Kidney tubule cell (primary cell): ENCODE measurements around the gene KRTAP10-12.
"Not testable (repeated sequence)": the region's sequence is repeated elsewhere in the genome, so short reads cannot be mapped to it uniquely, and the experiment has no call there.

Experiments
- DNase-seq: peaks from one replicate; pipeline ENCODE4 v3.0.0-alpha.2; 2018; ENCODE audit warnings: low spot score

The KRTAP10-12 gene, protein sequence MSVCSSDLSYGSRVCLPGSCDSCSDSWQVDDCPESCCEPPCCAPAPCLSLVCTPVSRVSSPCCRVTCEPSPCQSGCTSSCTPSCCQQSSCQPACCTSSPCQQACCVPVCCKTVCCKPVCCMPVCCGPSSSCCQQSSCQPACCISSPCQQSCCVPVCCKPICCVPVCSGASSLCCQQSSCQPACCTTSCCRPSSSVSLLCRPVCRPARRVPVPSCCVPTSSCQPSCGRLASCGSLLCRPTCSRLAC

GRCh38 chr21:44697172-44697810 lies at the start of gene KRTAP10-12:
Gene KRTAP10-12 (plus strand): TSS chr21:44697172. CDS start chr21:44697202, 30 bp downstream.
- not testable (repeated sequence) for DNase-seq

DNA sequence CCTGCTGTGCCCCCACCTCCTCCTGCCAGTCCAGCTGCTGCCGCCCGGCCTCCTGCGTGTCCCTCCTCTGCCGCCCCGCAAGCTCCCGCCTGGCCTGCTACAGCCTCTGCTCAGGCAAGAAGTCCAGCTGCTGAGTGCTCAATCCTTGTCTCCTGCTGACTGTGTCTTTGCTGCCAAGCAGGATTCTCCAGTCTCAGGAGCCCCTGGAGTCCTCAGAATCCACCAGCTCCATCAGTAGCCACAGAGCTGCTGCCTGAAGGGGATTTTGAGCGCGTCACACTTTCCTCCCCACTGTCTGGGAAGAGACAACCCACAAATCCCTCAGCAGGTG lies 49.8 kb upstream of the KRTAP10-12 start:
- DNase-seq, result no peak

GRCh38 chr21:44648557-44649311 lies 48.2 kb upstream of the KRTAP10-12 start:
- no peak for DNase-seq

GRCh38 chr21:44649521-44650100 lies 47.4 kb upstream of the KRTAP10-12 start:
- no peak for DNase-seq

- DNase-seq, result no peak
Observed at GRCh38 chr21:44650265-44650972, 46.6 kb upstream of the KRTAP10-12 start.

DNA sequence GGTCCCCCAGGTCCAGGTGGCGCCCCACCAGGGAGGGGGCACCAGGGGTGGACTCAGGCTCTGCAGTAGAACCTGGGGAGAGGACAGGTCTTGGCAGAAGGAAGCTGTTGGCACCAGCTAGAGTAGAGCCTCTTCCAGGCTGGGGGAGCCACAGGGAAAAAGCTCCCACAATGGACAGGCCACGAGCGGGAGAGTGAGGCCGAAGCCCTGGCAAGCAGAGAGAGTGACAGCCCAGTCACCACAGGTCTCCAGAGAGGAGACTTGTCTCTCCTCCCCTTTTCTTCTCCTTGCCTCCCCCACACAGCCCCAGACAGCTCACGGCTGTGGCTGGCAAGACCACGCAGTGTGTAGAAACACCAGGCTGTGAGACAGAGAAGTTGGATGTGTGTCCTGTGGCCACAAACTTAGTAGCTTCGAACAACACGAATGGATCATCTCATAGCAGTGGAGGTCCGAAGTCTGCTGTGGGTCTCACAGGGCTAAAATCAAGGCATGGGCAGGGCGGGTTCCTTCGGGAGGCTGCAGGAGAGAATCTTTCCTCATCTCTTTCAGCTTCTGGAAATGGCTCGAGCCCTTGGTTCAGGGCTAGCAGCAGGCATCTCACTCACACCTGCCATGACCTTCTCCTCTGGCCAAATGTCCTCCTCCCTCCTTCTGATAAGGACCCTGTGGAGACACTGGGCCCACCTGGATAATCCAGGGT lies 45.8 kb upstream of the KRTAP10-12 start:
- no peak for DNase-seq

DNA sequence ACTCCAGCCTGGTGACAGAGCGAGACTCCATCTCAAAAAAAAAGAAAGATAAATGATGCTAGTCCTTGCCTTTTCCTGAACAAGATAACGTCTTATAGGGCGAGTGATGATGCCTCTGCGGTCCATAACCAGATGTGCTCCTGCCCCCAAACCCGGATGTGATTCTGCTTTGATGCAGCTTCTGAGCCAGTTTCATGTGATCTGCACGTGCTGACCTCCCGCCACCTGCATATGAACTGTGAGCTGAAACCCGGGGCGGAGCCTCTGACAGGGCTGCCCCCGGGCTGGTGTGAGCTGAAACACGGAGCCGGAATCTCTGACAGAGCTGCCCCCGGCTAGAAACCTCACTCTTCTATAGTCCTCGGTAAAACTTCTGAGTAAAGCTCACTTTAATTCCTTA lies 43.8 kb upstream of the KRTAP10-12 start:
- DNase-seq, result no peak

DNA sequence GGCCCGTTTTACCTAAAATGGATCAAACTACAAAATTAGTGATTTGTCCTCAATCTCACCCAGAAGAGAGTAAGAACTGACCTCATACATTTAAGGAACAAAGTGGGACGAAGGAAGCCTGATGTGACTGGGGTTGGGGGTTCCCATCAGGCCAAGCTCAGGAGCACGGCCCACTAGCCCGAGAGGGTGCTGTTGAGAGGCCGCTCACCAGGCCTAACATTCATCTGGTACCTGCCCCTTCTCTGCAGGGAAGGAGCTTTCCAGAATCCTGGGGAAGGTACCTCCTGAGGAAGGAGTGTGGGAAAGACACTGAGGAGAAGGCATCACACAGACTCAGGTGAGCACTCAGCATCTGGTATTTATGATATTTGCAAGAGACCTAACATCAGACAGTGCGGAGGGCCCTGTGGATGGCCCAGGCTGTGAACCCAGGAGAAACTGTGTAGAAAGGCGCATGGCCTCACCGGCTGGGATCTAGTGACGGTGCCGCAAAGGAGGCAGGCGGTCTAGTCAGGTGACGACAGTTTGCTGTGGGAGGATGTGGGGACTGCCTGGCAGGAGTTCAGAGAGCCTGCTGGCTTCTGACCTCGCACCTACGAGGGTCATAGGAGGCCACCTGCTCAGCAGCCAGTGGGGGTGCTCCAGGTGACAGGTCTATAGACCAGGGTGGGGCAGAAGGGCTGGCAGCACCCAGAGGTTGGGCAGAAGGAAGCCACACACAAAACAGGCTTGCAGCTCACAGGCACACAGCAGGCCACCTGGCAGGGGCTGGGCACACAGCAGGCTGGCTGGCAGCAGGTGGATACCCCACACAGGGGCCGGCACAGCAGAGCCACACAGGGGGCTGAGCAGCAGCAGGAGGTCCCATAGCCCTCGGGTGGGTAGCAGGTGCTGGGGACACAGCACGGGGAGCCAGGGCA lies 43.1 kb upstream of the KRTAP10-12 start:
- no peak for DNase-seq

GRCh38 chr21:44654576-44655175 lies 42.3 kb upstream of the KRTAP10-12 start, which contains the start of gene KRTAP12-4:
Gene KRTAP12-4 (minus strand): TSS chr21:44654659. CDS start chr21:44654614, 45 bp downstream.
- no peak for DNase-seq

GRCh38 chr21:44656868-44657267 lies 40.1 kb upstream of the KRTAP10-12 start:
- no peak for DNase-seq

DNA sequence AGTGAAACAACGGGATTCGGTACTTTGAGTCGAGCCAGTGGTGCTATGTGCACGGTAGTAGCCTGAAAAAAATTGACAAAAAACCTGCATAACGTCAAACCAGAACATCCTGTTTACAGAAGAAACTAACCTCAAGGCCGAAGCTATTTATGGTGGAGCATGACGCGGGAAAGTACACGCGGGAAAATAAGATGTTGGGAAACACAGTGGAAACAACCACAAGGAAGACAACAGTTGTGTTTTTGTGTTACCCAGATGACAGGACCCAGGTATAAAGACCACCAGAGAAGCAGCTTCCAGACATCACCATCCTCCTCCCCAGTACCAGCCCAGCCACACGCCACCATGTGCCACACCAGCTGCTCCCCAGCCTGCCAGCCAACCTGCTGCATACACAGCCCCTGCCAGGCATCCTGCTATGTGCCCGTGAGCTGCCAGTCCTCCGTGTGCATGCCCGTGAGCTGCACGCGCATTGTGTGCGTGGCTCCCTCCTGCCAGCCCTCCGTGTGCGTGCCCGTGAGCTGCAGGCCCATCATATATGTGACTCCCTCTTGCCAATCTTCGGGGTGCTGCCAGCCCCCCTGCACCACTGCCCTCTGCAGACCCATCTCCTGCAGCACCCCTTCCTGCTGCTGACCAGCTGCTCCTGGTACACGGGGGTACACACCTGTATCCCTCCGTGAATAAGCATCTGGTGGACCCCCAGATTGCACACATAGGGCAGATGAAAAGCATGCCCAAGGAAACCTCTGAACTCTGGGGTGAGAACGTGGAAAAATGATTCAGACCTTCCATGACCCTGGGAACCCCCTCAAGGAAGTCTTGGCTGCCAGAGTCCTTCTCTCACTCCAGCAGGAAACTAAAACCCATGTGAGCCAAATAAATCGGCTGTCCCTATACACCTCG lies 39.1 kb upstream of the KRTAP10-12 start, which contains the start of gene KRTAP12-3:
Gene KRTAP12-3, plus strand, starts transcription at position 298 of the 906 bp plus-strand sequence. Its CDS starts 48 bp downstream, at position 346.
- no peak for DNase-seq

DNA sequence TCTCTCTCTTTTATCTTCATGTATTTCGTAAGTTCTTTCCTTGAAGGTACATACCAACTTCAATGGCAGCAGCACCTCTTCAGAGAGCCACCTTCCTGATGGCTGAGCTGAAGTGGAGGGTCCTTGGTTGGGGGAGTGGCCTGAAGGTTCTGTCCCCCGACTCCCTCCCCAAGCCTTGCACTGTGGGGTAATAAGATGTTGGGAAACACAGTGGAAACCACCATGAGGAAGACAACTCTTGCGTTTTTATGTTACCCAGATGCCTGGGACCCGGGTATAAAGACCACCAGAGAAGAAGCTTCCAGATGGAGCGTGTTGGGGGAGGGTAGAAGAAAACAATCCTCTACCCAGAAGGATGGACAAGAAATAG lies 38.4 kb upstream of the KRTAP10-12 start:
- no peak for DNase-seq

DNA sequence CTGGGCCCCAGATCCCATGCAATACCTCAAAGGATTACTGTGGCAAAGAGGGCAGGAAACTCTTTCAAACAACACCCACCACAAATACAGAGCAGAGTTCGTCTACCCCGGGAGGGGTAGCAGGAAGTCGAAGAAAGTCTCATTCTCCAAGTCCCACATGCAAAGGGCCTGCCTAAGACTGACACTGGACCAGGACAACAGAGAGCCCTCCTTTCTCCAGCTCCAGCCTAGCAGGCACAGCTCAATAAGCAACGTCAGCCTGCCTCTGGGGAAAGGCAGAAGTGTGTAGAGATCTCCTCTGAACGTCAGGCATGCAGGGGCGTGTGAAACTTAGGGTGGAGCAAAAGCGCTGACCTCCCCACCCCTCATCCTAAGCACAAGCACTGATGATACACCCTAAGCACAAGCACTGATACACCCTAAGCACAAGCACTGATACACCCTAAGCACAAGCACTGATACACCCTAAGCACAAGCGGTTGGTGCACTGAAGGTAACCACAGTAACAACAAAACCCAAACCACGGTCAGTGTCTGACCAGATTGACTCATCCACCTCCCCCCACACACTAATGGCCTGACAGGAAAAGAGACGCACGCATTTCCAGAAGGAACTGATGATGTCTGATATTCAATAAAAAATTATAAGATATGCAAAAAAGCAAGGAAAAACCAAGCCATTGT lies 37.9 kb upstream of the KRTAP10-12 start:
- no peak for DNase-seq

- not testable (repeated sequence) for DNase-seq
Observed at GRCh38 chr21:44661567-44661966, 35.4 kb upstream of the KRTAP10-12 start.

DNA sequence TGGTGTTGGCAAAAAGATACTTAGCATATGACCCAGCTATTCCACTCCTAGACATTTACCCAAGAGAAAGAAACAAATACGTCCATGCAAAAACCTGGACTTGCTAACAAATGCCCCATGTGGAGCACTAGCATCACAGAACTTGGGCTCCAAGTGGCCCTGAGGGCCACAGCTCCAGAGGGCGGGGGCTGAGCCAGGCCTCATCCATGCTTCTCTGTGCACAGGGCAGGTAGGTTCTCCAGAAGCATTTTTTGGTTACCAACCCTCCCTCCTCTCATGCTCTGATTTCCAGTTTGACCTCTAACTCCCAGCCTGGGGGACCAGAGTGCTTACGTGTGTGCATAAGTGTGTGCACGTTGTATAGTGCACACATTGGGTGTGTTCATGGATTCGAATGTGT lies 32.3 kb upstream of the KRTAP10-12 start:
- DNase-seq, result no peak

DNA sequence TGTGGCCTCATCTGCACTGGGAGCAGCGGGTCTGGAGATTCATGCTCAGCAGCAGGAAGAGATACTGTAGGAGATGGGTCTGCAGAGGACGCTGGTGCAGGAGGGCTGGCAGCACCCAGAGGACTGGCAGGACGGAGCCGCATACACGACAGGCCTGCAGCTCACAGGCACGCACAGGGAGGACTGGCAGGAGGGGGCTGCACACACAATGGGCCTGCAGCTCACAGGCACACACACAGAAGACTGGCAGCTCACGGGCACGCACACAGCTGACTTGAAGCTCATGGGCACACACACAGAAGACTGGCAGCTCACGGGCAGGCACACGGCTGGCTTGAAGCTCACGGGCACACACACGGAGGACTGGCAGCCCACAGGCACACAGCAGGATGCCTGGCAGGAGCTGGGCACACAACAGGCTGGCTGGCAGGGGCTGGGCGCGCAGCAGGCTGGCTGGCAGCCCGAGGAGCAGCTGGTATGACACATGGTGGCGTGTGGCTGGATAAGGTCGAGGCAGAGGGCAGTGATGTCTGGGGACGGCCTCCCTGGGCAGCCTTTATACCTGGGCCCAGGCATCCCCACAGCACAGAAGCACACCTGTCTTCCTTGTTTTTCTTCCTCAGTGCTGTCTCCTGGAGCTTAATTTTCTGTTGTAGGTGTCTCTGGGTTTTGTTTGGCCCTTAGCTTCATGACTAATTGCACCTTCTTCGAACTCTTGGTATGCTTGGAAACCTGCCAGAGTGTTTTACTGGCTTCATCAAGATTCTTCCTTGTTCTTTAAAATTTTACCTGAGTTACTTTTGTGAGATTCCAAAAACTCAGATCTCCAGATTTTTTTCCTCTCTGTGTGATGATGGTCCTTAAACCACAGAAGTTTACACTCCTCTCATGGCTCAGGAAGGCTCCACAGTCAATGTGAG lies 30.3 kb upstream of the KRTAP10-12 start, which contains the start of gene KRTAP12-2:
Gene KRTAP12-2, minus strand, starts transcription at position 527 of the 920 bp plus-strand sequence. Its CDS starts 41 bp downstream, at position 486.
- DNase-seq, result no peak

DNA sequence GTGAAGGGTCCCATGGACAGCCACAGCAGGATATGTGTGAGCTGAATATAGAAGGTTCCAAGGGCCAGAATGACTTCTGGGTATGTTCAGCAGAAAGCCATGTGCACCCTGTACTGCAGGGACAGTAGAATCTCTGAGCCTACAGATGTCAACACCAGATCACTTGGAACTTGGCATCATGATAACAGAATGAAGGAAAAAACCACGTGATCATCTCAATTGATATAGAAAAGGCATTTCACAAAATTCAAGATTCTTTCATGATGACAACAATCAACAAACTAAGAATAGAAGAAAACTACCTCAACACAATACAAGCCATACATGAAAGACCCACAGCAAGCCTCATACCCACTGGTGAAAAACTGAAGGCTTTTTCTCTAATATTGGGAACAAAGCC lies 29.4 kb upstream of the KRTAP10-12 start:
- DNase-seq, result no peak
